CD4-positive, alpha-beta T cell treated with Interleukin-17A for 4 hours (primary cell): ENCODE data around the gene TXNRD1.
"Not testable (repeated sequence)": the region's sequence is repeated elsewhere in the genome, so short reads cannot be mapped to it uniquely, and the experiment has no call there.

ENCODE experiments used
- DNase-seq: peaks from one replicate; pipeline ENCODE4 v3.0.0-alpha.2; 2020; ENCODE audit warnings: mixed read lengths

The TXNRD1 gene

DNA sequence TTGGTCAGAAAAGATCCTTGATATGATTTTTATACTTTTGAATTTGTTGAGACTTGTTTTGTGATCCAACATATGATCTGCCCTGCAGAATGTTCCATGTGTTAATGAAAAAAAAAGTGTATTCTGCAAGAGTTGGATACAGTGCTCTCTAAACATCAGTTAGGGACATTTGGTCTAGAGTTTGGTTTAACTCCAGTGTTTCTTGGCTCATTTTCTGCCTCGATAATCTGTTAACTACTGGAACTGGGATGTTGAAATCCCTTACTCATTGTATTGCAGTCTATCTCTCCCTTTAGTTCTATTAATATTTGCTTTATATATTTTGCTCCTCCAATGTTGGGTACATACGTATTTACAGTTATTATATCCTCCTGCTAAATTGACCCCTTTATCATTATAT, 18.3 kb upstream of the TXNRD1 start:
- DNase-seq, result no peak

DNA sequence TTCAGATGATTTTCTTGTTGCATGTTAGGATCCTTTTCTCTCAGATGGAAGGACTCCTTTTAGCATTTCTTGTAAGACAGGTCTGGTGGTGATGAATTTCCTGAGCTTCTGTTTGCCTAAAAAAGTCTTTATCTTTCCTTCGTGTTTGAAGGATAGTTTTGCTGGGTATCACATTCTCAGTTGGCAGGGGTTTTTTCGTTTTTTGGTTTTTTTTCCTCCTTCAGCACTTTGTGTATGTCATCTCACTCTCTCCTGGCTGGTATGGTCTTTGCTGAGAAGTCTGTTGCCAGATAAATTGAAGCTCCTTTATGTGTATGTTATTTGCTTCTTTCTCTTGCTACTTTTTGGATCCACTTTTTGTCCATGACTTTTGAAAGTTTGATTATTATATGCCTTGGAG, 15.6 kb upstream of the TXNRD1 start:
- no peak for DNase-seq

DNA sequence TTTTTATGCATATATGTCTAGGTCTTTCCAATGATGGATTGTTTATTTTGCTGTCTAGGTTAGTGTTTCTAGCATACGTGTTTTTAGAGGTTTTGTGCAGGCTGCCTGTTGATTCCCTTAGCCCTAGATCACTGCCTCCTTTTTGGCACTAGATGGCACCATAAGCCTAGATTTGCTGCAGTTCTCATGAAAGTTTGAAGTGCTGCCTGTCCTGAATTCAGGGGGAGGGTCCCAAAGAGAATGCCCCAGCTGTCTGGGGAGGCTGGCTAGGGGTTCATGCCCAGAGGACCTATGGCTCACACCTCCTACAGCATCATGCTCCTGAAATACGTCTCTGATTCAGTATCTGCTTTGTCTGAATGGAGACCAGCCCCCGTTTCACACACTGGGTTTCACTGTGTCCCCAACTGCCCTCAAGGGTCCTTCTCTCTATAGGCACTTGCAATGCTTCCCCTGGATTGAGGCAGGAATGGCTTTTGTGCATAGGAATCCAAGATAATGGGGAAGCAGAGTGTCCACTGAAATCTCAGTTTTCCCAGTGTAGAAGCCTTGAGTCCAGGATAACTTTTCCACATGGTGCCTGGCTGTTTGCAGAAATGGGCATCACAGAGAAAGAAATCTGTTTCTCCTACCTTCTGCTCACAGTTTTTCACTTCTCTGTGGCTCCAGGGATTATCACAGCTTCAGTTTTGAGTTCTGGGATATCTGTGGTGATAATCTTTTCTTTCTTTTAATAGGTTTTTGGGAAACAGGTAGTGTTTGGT, 14.2 kb upstream of the TXNRD1 start:
- DNase-seq, result peak; percentile 52

DNA sequence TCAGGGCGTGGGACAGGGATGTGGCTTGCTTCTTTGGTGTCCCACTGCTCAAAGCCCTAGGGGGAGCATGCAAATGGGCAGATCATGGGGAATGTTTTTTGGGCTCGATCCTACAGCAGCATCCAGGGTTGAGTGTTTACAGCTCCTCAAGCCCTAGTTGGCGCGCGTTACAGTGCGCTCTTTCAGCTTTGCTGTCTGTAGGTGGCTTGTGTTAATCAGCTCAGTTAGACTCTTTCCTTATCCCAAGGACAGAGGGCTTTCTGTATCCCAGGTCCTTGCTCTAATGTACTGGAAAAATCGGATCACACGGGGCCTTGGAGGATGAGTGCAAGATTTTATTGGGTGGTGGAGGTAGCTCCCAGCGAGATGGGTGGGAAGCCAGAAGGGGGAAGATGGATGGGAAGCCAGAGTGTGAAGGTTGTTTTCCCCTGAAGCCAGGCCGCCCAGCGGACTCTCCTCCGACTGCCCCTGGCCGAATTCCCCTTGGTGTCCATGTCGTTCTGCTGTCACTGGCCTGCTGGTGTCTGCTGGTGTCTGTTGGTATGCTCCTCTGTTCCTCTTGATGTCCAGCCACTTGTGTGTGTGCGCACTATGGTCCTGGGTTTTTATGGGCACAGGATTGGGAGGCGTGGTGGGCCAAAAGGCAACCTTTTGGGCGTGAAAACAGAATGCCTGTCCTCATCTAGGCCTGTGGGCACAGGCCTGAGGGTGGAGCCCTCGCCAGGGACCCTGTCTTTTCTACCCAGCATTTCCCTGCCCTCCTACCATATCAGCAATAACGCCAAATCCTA, 10.7 kb upstream of the TXNRD1 start:
- DNase-seq, result no peak

DNA sequence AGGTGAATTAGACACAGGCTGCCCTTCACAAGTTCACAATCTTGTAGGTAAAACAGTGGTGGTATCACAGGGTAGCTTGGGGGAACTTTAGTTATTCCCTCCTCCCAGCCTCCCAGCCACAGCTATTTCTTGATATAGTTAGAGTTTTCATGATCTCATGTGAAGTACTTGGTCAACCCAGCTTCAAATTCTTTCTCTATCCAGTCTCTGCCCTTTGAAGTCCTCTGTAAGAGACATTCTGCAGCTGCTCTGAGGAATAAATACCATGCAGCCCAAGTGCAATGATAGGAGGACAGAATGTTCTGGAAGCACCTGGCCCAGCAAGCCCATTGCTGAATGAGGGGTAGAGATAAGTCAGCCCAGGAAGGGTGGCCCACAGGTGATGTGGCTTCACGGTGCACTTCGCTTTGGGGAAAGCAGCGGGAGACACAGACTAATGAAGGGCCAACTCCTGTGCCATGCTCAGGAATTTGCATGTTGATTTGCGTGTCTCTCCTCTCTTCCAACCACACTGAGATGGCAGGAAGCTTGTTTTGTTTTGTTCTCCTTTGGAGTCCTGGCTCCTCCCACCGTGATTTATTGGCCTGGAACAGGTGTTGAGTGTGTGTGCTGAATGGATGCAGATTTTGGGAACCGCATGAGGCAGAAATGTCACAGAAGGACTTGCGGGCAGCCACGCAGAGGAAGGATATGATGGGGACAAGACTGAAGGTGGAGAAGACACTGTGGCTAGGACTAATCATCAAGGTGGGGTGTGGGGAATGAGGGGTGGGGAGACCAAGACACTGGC, 8.0 kb upstream of the TXNRD1 start:
- DNase-seq, result no peak

DNA sequence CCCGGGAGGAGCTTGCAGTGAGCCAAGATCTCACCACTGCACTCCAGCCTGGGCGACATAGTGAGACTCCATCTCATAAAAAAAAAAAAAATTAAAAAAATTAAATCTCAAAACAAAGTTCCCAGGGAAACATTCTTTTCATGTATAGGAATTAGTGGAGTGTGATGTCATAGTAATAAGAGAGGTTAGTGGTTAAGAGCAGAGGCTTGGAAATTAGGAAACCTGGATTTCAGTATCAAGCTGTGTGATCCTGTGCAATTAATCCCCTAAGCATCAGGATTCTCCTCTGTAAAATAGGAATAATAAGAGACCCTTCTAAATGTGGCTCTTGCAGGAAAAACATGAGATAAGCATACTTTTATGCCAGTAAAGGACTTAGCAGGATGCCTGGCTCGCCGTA, 3.1 kb upstream of the TXNRD1 start:
- no peak for DNase-seq

DNA sequence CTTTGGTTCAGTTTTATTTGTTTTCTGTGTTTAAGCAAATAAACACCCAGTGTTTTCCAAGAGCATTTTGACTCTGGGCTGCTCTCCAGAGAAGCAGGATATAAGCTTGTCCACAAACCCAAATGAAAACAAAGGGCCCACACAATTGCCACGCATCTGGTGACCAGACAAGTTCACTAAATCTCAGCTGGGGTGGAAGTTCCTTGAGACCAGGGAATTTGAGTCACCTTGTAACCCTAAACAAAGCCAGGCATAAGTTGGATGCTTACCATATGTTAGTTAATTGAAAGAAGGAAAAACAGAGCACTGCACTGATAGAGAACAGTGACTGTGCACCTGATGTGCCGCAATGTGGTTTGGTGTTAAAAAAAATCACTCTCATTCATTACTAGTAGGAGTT, 1.6 kb upstream of the TXNRD1 start:
- DNase-seq, result no peak

DNA sequence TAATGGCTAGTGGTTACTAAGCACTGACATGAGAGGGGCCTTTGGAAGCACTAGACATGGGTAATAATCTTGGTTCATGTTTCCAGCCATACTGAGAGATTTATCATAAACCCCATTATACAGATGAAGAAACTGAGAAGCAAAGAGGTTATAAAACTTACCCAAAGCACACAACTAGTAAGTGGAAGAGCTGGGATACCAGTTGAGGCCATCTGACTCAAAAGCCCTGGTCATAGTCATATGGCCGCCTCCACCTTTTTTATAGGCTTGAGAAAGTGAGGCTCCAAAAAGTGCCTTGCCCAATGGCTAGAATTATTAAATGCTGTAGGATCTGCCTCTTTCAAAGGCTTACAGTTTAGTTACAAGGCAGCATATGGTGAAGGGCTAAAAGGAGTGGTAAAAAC, 944 bp downstream of the TXNRD1 start:
- no peak for DNase-seq

DNA sequence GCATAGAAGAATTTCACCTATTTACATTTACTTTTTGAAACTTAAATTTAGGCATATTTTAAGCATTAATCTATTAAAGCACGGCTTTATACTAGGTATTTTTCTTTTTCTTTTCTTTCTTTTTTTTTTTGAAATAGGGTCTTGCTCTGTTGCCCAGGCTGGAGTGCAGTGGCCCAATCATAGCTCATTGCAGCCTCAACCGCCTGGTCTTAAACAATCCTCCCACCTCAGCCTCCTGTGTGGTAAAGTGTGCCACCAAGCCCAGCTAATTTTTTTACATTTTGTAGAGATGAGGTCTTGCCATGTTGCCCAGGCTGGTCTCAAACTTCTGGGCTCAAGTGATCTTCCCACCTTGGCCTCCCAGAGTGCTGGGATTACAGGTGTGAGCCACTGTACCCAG, 2.9 kb downstream of the TXNRD1 start:
- DNase-seq, result not testable (repeated sequence)

DNA sequence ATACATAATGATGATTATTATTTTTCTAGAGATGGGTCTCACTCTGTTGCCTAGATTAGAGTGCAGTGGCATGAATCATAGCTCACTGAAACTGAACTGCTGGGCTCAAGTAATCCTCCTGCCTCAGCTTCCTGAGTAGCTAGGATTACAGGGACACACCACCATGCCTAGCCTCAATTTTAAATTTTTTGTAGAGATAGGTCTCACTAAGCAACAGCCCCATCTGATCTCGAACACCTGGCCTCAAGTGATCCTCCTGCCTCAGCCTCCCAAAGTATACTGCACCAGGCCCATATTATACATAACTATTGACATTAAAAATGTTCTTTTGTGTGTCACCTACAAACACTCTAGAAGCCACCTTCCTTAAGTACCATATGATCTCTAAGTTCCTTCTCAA, 3.4 kb downstream of the TXNRD1 start:
- no peak for DNase-seq

DNA sequence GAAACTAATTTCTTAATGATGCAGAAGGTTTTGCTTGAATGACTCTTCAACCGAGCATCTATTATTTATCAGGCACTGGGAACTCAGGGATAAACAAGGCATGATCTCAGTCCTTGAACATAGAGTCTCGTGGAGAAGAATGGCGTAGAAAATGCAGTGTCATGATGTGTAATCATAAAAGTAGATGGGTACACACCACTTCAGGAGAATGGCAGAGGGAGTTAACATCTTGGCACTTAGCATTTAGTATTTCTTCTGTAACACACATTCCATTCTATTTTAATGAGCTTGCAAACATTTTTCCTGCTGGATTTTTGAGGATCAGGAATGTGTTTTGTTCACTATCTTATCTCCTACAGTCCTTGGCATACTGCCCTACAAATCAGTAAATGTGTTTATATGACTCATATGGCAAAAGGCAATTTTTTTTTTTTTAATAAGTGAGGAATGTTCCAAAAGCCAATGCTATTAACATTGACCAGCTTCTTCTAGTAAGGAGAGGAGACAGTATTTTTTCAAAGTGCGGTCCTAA, 3.8 kb downstream of the TXNRD1 start:
- no peak for DNase-seq

DNA sequence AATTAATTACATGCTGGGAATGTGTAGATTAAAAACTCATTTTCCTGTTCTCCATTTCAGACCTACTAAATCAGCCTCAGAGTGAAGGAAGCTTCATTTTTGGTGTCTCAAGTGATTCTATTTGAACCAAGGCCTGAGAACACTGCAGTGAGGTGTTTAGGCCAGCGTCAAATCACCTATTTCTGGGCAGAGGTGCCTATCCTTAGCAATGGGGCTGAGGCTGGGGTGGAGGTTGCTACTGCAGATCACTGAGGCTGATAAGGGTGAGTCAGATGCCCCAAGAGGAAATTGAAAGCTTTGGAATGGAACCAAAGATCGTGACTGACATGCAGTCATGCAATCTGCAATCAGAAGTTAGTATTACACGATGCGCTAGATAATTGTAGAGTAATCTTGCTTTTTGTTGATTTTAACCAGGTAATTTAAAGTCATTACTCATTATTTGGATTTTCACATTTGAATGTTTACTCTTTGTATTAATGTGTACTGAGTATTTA, 4.4 kb downstream of the TXNRD1 start:
- peak; percentile 72 for DNase-seq

DNA sequence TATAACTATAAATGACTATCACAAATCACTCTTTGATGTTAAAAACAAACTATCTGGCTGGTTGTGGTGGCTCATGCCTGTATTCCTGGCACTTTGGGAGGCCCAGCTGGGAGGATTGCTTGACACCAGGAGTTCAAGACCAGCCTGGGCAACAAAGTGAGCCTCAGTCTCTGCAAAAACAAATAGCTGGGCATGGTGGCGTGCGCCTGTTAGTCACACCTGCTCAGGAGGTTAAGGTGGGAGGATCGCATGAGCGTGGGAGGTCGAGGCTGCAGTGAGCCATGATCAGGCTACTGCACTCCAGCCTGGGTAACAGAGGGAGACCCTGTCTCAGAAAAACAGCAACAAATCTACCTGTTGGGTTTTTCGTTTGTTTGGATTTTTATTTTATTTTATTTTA, 5.4 kb downstream of the TXNRD1 start:
- DNase-seq, result no peak

DNA sequence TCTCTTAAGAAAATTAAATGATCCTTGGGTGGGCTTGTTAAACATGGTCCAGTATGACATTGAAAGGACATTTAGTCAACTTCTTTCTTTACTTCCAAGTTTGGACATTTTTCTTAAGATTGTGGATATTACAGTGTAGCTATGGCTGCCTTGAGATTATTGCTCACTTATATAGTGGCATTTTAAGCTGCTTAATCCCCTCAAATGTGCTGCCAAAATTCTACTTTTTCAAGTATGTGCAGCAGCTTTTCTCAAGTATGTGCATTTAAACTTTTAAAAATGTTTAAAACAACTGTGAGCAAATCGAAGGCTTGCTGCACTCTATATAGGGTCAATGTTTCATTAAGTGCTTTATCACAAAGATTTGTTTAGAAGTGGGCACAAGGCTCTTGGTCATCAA, 7.4 kb downstream of the TXNRD1 start:
- DNase-seq, result no peak

DNA sequence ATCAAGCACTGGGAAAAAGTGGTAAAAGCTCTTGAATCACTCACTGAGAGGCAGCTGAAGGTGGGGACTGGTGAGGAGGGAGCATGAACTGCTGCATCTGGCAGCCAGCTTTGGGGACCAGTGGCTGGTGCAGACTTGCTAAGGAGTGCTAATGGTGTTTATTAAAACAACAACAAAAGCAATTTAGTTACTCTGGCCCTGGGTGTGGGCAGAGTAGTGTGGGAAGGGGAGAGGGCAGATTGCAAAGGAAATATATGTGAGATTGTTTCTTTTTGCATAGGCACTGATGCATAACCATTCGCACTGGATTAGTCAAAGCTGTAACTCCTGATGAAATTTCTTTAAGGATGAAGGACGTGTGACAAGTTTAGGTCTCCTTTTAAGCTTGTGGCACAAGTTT, 8.1 kb downstream of the TXNRD1 start:
- DNase-seq, result no peak

DNA sequence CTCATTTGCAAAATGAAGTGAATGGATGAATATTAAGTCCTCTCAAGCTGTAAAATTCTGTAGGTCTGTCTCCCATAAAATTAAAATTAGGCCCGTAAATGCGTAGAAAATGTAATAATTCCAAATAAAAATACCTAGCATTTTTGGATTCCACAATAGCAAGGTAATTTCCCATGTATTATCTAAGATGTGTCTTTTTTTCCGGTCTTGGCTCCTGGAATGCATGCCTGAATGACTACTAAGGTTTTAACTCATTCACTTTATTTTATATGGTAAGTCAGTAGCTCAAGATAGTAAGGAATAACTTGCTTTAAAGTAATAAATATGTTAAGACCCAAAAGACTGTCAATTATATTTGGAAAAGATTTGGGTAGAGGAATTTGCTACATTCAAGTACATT, 11.1 kb downstream of the TXNRD1 start:
- DNase-seq, result no peak

DNA sequence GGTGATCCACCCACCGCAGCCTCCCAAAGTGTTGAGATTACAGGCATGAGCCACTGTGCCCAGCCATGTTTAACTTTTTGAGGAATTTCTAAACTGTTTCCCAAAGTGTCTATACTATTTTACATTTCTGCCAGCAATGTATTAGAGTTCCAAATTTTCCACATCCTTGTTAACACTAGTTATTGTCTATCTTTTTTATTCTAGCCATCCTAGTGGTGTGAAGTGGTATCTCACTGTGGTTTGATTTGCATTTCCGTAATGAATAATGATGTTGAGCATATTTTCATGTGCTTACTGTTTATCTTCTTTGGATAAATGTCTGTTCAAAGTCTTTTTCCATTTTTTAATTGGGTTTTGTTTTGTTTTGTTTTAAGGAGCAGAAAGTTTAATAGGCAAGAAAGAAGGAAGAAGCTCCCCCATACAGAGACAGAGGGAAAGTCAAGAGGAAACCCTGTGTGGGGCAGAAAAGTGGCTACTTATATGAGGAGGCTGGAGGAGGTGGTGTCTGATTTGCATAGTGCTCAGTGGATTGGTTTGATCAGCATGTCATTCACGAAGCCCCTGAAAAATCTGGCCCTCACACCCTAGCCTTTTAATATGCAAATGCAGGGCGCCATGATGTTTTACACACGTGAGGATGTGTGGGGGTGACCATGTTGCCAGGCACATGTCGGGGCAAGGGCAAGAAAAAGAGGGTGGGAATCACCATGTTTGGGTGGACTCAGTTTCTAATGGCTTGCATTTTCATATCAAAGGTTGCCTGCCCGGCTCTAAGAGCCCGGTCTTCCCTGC, 14.9 kb downstream of the TXNRD1 start:
- no peak for DNase-seq

DNA sequence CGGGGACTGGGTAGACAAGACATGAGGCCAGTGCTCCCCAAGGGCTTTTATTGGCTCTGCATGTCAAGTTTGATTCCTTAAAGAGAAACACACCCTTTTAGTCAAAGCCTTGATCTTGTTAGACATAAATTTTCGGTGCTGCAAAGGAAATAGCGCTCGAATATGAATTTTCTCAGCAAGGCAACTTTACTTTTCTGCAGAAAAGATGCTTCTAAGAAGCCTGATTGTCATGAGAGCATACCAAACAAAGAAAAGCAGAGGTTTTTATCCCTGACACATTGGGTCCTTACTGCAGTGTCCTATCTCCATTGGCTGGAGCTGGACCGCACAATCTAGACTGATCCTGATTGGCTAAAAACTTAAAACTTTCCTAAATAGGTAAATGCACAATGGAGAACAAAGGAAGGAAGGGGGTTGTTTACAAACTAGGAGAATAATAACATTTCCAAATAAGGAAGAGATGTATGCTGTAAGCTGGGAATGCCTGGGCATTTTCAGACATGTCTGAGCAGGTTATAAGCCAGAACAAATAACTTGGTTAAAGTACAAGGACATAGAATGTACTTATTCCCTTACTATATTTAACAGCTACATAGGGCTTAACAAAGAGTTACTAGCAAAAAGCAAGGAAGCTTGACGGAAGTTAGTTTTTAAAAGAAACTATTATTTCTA, 17.2 kb downstream of the TXNRD1 start:
- no peak for DNase-seq

DNA sequence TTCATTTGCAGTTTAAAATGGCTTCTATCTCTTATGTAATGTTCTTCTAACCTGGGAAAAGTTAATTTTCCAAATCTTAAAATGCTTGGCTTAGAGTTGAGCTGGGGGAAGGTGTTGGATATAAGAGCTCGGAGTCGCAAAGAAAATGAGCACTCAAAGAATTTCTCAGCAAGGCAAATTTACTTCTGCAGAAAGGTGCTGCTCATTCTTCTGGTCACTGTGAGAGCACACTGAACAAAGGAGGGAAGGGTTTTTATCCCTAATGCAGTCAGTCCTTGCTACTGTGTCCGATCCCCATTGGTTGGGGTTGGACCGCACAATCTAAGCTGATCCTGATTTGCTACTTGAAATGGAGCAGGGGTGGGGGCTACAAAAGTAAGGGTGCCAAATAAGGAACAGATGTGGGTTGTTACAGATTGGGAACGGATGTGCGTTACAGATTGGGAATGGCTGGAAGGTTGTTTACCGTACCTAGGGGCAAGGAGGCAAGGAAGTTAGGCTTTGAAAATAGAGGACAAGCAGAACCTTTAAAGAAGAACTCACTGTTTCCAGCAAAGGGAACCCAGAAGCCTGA, 19.4 kb downstream of the TXNRD1 start:
- DNase-seq, result no peak

DNA sequence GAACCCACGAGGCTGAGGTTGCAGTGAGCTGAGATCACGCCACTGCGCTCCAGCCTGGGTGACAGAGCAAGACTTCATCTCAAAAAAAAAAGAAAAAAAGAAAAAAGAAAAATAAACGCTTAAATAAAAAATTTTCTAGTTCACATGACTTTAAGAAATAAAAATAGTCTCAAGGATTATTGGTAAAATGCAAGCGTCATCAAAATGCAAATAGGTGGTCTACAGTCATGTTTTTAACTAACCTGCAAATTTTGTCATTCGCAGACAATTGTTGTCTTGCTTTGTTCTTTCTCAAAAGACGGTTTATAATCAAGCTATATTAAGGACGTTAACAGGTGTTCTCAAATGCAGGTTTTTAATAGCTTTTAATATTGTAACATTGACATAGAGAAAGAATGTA, 22.4 kb downstream of the TXNRD1 start:
- DNase-seq, result no peak

DNA sequence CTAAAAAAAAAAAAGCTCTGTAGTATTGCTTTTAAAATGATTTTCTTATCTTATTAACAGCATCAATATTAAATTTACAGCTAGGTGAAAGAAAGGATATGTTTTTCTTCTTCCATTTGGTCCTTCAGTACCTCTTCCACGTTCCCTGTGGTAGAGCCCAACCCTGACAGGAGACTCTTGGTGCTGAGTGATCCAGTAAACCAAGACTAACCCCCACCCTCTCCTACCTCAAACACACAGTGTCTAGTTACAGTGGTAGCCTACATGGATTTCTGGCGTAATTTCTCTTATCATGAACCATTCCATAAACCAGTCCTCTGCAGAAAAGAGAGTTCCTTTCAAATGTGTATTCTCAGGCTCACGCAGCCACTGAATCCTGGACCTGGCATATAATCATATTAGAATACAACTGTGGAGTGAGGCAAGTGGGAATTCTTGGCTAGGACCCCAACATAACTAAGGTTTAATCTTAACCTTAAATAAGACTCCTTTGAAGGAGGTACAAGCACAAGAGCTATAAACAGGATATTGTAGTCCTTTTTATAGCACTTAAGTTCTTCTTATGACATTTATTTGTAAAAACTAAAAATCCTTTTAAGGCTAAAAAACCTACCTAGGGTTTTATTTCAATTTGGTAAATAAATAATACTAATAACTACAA, 27.1 kb downstream of the TXNRD1 start:
- DNase-seq, result no peak
